Ascending aorta (tissue), 2 donors: ENCODE data around the gene OR52D1. TPM values are rescaled to one million over a fixed set of nuclear protein-coding genes. Genes with fewer than 3 reads are reported as not detected.

Experiments
- DNase-seq, 2 donors: peaks; one replicate each; pipeline ENCODE4 v3.0.0-alpha.2; 2019; ENCODE audit warnings: low spot score in 2 of 2
- H3K27ac ChIP-seq, 2 donors: fragments of 200-600 bp; sonication (generic); one replicate each; pipeline ENCODE4 v1.5.1; 2016 to 2017; ENCODE audit warnings: mild to moderate bottlenecking in 1 of 2
- H3K27me3 ChIP-seq: fragments of 200-600 bp; sonication (generic); one replicate; pipeline ENCODE4 v1.5.1; 2017
- H3K36me3 ChIP-seq, 2 donors: fragments of 200-600 bp; sonication (generic); one replicate each; pipeline ENCODE4 v1.5.1; 2016
- H3K4me1 ChIP-seq, 2 donors: fragments of 200-600 bp; sonication (generic); one replicate each; pipeline ENCODE4 v1.5.1; 2016 to 2017; ENCODE audit warnings: mild to moderate bottlenecking in 1 of 2
- H3K4me3 ChIP-seq, 2 donors: fragments of 200-600 bp; sonication (generic); one replicate each; pipeline ENCODE4 v1.5.1; 2016 to 2017; ENCODE audit warnings: mild to moderate bottlenecking in 1 of 2
- H3K9me3 ChIP-seq, 2 donors: fragments of 200-600 bp; sonication (generic); one replicate each; pipeline ENCODE4 v1.5.1; 2016
- CTCF ChIP-seq, 3 experiments: fragments of 200-600 bp in 2 of 3; fragments of 450-650 bp in 1 of 3; sonication (generic) in 2 of 3; IDR thresholded peaks; one replicate each; pipeline ENCODE4 v1.5.1; 2016 to 2019; ENCODE audit warnings: antibody characterized with exemption in 3 of 3, mild to moderate bottlenecking in 1 of 3, moderate library complexity in 1 of 3
- intact Hi-C: fragments of 100-400 bp; cut with DNase I; formaldehyde crosslinking; loops from one replicate; pipeline ENCODE4 v1.15.1; 2023
- total RNA-seq: library from RNA; depleted of rRNA; stranded (reverse); fragments of >200 nt; gene quantifications from one replicate; pipeline ENCODE4 v1.1.0, GENCODE V29; 2016

Gene OR52D1
- total RNA-seq, 1 donor from 2014 or later: not detected

GRCh38 chr11:5527716-5528115, 39.2 kb downstream of the OR52D1 start:
- no peak overlapping the region for H3K27ac ChIP-seq
- no peak for DNase-seq
- no peaks in the 10 kb centered on the region for H3K27me3 ChIP-seq
- no peak for TF ChIP-seq CTCF (IDR thresholded peaks at IDR 0.05)
- H3K9me3 ChIP-seq: no peaks in the 10 kb centered on the region
- H3K36me3 ChIP-seq: no peaks in the 10 kb centered on the region
- H3K4me3 ChIP-seq: no peak overlapping the region
- no peaks in the 10 kb centered on the region for H3K4me1 ChIP-seq
- intact Hi-C loops: no loop called here

DNA sequence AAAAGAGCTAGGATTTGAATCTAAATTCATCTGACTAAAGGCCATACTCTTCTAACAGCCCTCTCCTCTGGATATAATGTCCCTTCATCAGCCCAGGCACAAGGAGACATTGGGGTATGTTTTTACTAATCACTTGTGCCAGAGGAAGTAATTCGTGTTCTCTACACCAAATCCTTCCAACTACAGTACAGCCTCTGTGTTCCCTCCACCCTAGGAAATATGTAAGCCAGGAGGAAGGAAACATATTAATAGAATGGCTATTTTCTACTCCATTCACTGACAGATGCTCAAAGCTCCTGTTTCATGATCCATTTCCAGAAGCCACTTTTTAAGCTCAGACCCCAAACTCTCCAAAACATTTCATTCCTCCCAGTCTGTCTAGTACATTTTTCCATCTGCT, 40.0 kb downstream of the OR52D1 start:
- intact Hi-C loops: no loop called here
- no peak for DNase-seq
- no peak for TF ChIP-seq CTCF (IDR thresholded peaks at IDR 0.05)
- Histone ChIP-seq H3K36me3 (no peaks in the 10 kb centered on the region), H3K27me3 (no peaks in the 10 kb centered on the region), H3K27ac (no peak overlapping the region), H3K4me3 (no peak overlapping the region), H3K9me3 (no peaks in the 10 kb centered on the region), H3K4me1 (no peaks in the 10 kb centered on the region)

- Histone ChIP-seq H3K4me3 (no peak overlapping the region), H3K9me3 (no peaks in the 10 kb centered on the region), H3K27ac (no peak overlapping the region), H3K4me1 (no peaks in the 10 kb centered on the region), H3K27me3 (no peaks in the 10 kb centered on the region), H3K36me3 (no peaks in the 10 kb centered on the region)
- no peak for TF ChIP-seq CTCF (IDR thresholded peaks at IDR 0.05)
- intact Hi-C loops: no loop called here
- no peak for DNase-seq
Observed at GRCh38 chr11:5531053-5531831, 42.8 kb downstream of the OR52D1 start.

DNA sequence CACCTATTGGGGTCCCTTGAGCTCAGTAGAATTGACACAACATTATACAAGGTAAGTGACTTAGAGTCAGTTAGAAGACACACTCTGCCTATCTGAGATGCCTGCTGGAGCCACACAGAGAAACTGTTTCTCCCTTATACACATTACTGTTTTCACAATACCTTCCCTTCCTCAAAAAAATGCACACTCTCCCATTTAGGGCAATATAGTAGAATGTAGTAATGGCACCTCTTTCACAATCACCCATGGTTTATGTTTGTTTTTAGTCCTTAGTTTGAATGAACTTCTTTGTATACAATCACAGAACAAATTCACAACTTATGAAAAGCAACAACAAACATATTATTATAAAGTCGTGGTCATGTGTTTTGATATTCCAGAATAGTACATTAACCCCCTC, 45.6 kb downstream of the OR52D1 start:
- Histone ChIP-seq H3K4me3 (no peak overlapping the region), H3K27me3 (no peaks in the 10 kb centered on the region), H3K36me3 (no peaks in the 10 kb centered on the region), H3K27ac (no peak overlapping the region), H3K4me1 (no peaks in the 10 kb centered on the region), H3K9me3 (no peaks in the 10 kb centered on the region)
- intact Hi-C loops: no loop called here
- TF ChIP-seq CTCF (IDR thresholded peaks at IDR 0.05): no peak
- no peak for DNase-seq

DNA sequence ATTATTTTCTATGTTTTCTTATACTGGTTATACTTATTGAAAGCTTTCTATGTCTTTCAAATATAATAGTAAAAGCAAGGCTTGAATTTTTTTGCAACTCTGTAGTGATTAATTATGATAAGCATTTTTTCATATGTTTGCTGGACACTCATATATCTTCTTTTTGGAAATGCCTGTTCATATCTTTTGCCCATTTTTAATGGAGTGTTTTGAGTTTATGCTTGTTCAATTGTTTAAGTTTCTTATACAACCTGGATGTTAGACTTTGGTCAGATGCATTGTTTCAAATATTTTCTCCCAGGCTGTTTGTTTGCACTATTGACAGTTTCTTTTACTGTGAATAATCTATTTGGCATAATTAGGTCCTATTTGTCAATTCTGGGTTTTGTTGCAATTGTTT, 48.0 kb downstream of the OR52D1 start:
- Histone ChIP-seq H3K9me3 (no peaks in the 10 kb centered on the region), H3K4me3 (no peak overlapping the region), H3K36me3 (no peaks in the 10 kb centered on the region), H3K4me1 (no peaks in the 10 kb centered on the region), H3K27me3 (no peaks in the 10 kb centered on the region), H3K27ac (no peak overlapping the region)
- DNase-seq: no peak
- intact Hi-C loops: no loop called here
- TF ChIP-seq CTCF (IDR thresholded peaks at IDR 0.05): no peak

Other genes with a start within 250 kb of the OR52D1 start
- not detected for gene HBG1, start 238.8 kb upstream of the OR52D1 start, total RNA-seq
- gene HBG2, start 233.9 kb upstream of the OR52D1 start, total RNA-seq: not detected
- not detected for gene HBE1, start 218.7 kb upstream of the OR52D1 start, total RNA-seq
- gene OR51B4, start 186.7 kb upstream of the OR52D1 start, total RNA-seq: not detected
- not detected for gene OR51B2, start 164.4 kb upstream of the OR52D1 start, total RNA-seq
- not detected for gene OR51B5, start 145.2 kb upstream of the OR52D1 start, total RNA-seq
- not detected for gene OR51B6, start 137.2 kb upstream of the OR52D1 start, total RNA-seq
- gene OR51M1, start 104.9 kb upstream of the OR52D1 start, total RNA-seq: not detected
- gene OR51Q1, start 66.6 kb upstream of the OR52D1 start, total RNA-seq: not detected
- gene OR51I1, start 47.2 kb upstream of the OR52D1 start, total RNA-seq: not detected
- not detected for gene OR51I2, start 39.4 kb upstream of the OR52D1 start, total RNA-seq
- gene UBQLN3, start 21.3 kb downstream of the OR52D1 start, total RNA-seq: not detected
- gene UBQLNL, start 28.0 kb downstream of the OR52D1 start, total RNA-seq: not detected
- gene OR52H1, start 59.9 kb downstream of the OR52D1 start, total RNA-seq: not detected
- gene OR52B6, start 92.2 kb downstream of the OR52D1 start, total RNA-seq: not detected
- 0.64 TPM for gene TRIM6, start 108.0 kb downstream of the OR52D1 start, total RNA-seq
- gene TRIM34, start 136.3 kb downstream of the OR52D1 start, total RNA-seq: not detected
- gene TRIM5, start 196.4 kb downstream of the OR52D1 start, total RNA-seq: 45.1 TPM
- 32.5 TPM for gene TRIM22, start 201.1 kb downstream of the OR52D1 start, total RNA-seq
- gene OR56B1, start 247.8 kb downstream of the OR52D1 start, total RNA-seq: not detected